Gastrocnemius medialis (tissue), 4 donors: Measurements from ENCODE around the gene REC114.

Experiments used
- POLR2A ChIP-seq, 2 donors: fragments of 450-650 bp; IDR thresholded peaks; one replicate each; pipeline ENCODE4 v1.6.1; 2017; ENCODE audit warnings: antibody characterized with exemption in 2 of 2, mild to moderate bottlenecking in 2 of 2, moderate library complexity in 2 of 2
- TF ChIP-seq, protein P1 (sequence below), 5 experiments: fragments of 450-650 bp in 3 of 5; fragments of 200-600 bp in 2 of 5; sonication (generic) in 2 of 5; IDR thresholded peaks in 4 of 5; conservative IDR thresholded peaks in 1 of 5; 1 replicate in 4 of 5; 2 replicates in 1 of 5; pipeline ENCODE4 v1.5.1; 2016 to 2019; ENCODE audit warnings: antibody characterized with exemption in 5 of 5, mild to moderate bottlenecking in 3 of 5, moderate library complexity in 3 of 5

GRCh38 chr15:73607405-73607804 is 164.4 kb downstream of the REC114 start:
- TF ChIP-seq POLR2A (IDR thresholded peaks at IDR 0.05), result no peak
- TF ChIP-seq, protein P1, sequence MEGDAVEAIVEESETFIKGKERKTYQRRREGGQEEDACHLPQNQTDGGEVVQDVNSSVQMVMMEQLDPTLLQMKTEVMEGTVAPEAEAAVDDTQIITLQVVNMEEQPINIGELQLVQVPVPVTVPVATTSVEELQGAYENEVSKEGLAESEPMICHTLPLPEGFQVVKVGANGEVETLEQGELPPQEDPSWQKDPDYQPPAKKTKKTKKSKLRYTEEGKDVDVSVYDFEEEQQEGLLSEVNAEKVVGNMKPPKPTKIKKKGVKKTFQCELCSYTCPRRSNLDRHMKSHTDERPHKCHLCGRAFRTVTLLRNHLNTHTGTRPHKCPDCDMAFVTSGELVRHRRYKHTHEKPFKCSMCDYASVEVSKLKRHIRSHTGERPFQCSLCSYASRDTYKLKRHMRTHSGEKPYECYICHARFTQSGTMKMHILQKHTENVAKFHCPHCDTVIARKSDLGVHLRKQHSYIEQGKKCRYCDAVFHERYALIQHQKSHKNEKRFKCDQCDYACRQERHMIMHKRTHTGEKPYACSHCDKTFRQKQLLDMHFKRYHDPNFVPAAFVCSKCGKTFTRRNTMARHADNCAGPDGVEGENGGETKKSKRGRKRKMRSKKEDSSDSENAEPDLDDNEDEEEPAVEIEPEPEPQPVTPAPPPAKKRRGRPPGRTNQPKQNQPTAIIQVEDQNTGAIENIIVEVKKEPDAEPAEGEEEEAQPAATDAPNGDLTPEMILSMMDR (IDR thresholded peaks at IDR 0.05 in 4 of 5, conservative IDR thresholded peaks at IDR 0.05 in 1 of 5), result no peak
